ENCODE measurements around the gene GALNT18.

The GALNT18 gene

DNA sequence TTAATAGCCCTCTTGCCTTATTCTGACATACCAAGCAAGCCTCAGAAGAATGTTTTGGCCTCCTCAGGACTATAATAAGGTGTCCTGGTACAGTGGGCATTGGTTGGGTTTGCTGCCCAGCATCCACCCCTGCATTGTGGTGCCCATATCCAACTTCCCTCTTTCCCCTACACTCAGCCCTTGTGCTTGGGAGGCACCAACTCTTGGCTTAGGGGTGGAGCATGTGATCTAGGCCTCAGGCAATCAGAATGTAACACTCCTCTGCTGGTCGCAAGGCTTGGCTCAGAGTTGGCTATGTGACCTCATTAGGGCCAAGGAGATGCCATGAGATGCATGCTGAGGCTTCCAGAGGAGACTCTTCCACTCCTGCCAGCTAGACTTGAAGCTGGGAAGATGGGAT, 391.7 kb downstream of the GALNT18 start:
- H3K27me3 ChIP-seq (ENCODE audit: insufficient read depth, low read length): no peaks in the 10 kb centered on the region
- H3K27ac ChIP-seq (ENCODE audit: low read depth, low read length): no peak overlapping the region
- no peaks in the 10 kb centered on the region for H3K36me3 ChIP-seq (ENCODE audit: insufficient read depth, low read length)
- no peaks in the 10 kb centered on the region for H3K9me3 ChIP-seq (ENCODE audit: insufficient read depth, low read depth, low read length)
- no peak overlapping the region for H3K9ac ChIP-seq (ENCODE audit: low read depth, low read length)
- no peak overlapping the region for H3K4me3 ChIP-seq (ENCODE audit: low read length)
- no peaks in the 10 kb centered on the region for H3K4me1 ChIP-seq (ENCODE audit: insufficient read depth, low read length)
- 94% methylated on average over 1 of the region's 1 CpG for WGBS

DNA sequence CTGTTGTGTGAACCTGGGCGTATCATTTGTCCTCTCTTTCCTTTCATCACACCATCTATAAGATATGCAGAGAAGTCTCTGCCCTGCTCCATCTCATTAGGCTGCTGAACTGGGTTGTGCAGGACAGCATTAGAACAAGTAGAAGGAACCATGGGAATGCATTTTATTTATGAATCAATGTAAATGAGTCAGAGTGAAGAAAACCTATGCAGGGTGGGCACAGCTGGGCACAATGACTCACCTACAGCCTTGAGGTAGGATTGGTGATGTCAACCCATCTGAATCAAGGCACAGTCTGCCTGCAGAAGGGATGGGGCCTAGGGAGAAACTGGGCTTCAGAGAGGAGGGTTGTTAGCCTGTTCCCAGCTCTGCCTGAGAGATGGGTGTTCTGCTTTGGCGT, 392.2 kb downstream of the GALNT18 start:
- no peaks in the 10 kb centered on the region for H3K4me1 ChIP-seq (ENCODE audit: insufficient read depth, low read length)
- H3K36me3 ChIP-seq (ENCODE audit: insufficient read depth, low read length): no peaks in the 10 kb centered on the region
- H3K4me3 ChIP-seq (ENCODE audit: low read length): no peak overlapping the region
- no peak overlapping the region for H3K9ac ChIP-seq (ENCODE audit: low read depth, low read length)
- H3K9me3 ChIP-seq (ENCODE audit: insufficient read depth, low read depth, low read length): no peaks in the 10 kb centered on the region
- no peak overlapping the region for H3K27ac ChIP-seq (ENCODE audit: low read depth, low read length)
- H3K27me3 ChIP-seq (ENCODE audit: insufficient read depth, low read length): no peaks in the 10 kb centered on the region
- 100% methylated on average over 2 of the region's 2 CpGs for WGBS

- no peak overlapping the region for H3K4me3 ChIP-seq (ENCODE audit: low read length)
- no peak overlapping the region for H3K27ac ChIP-seq (ENCODE audit: low read depth, low read length)
- H3K36me3 ChIP-seq (ENCODE audit: insufficient read depth, low read length): no peaks in the 10 kb centered on the region
- WGBS: 95% methylated on average over 7 of the region's 8 CpGs
- no peaks in the 10 kb centered on the region for H3K27me3 ChIP-seq (ENCODE audit: insufficient read depth, low read length)
- no peaks in the 10 kb centered on the region for H3K9me3 ChIP-seq (ENCODE audit: insufficient read depth, low read depth, low read length)
- no peaks in the 10 kb centered on the region for H3K4me1 ChIP-seq (ENCODE audit: insufficient read depth, low read length)
- no peak overlapping the region for H3K9ac ChIP-seq (ENCODE audit: low read depth, low read length)
Observed at GRCh38 chr11:11227296-11228085, 394.3 kb downstream of the GALNT18 start.
